ENCODE data around the gene EMILIN3. TPM values are rescaled to one million over a fixed set of nuclear protein-coding genes. Genes with fewer than 3 reads are reported as not detected.

Gene EMILIN3
- total and polyA plus RNA-seq, 2 of the 8 experiments (the other 6 are each of a cell fraction or from before 2014, with no cell fraction given) = 3.8 to 5.2 TPM

DNA sequence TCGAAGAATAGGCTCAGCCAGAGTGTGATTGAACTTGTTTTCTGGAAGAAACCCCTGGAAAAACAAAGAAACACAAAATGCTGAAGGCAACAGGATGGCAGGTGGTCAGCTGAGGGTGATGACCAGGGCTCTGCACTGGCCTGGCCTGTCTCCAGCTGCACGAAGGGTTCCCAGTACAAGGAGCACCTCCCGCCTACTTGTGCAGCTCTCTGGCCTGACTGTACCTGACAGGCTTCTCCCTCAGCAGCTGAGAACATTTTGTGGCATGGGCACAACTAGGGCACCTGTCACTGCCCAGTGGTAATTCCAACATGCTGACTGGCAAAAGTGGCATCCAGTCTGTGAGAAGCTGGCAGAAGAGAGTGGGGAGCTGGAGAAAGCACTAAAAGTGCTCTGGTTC lies 38.8 kb upstream of the EMILIN3 start:
- Histone ChIP-seq H2BK15ac (ENCODE audit: low read length) (no peak overlapping the region), H2BK120ac (replicated peaks; ENCODE audit: low read depth, low read length) (no peak overlapping the region), H3K14ac (ENCODE audit: insufficient read length) (no peak overlapping the region), H2AFZ (ENCODE audit: low read length) (no peak overlapping the region), H4K91ac (replicated peaks; ENCODE audit: insufficient read length, low read length) (no peak overlapping the region), H3K4me1 (replicated peaks in 1 of 4; ENCODE audit: control insufficient read depth in 3 of 4, insufficient read depth in 4 of 4, low read length in 3 of 4) (no peaks in the 10 kb centered on the region), H3K27me3 (replicated peaks in 1 of 4; ENCODE audit: control insufficient read depth in 3 of 4, extremely low read depth in 1 of 4, insufficient read depth in 3 of 4, low read length in 3 of 4) (no peaks in the 10 kb centered on the region), H3K4me2 (ENCODE audit: insufficient read depth in 1 of 2, low read depth in 2 of 2, low read length in 2 of 2) (no peak overlapping the region), H3K23me2 (ENCODE audit: low read depth, low read length) (no peaks in the 10 kb centered on the region), H3K79me2 (ENCODE audit: control insufficient read depth in 1 of 2, insufficient read depth in 2 of 2, low read length in 2 of 2) (no peaks in the 10 kb centered on the region), H3K9ac (replicated peaks in 1 of 4; ENCODE audit: extremely low read depth in 1 of 4, low read depth in 3 of 4, low read length in 3 of 4) (no peak overlapping the region), H4K8ac (ENCODE audit: extremely low read depth, insufficient read depth, low read length) (no peak overlapping the region), H4K20me1 (replicated peaks in 1 of 2; ENCODE audit: control insufficient read depth in 1 of 2, insufficient read depth in 2 of 2, low read length in 2 of 2) (peaks cover 1 to 7% of the 10 kb centered on the region in 2 experiments), H3K56ac (replicated peaks; ENCODE audit: insufficient read length, low read depth, low read length) (no peak overlapping the region), H4K5ac (ENCODE audit: insufficient read length, low read depth, low read length) (no peak overlapping the region), H3K79me1 (ENCODE audit: low read depth, low read length) (no peaks in the 10 kb centered on the region; the same call in 1 of the 2 replicates), H3K36me3 (ENCODE audit: control insufficient read depth in 2 of 4, insufficient read depth in 4 of 4, low read length in 3 of 4) (peaks cover 17 to 71% (median 42%) of the 10 kb centered on the region in 4 experiments), H2BK5ac (ENCODE audit: low read depth, low read length) (no peak overlapping the region), H2AK5ac (ENCODE audit: low read depth, low read length) (no peak overlapping the region), H2BK20ac (ENCODE audit: low read length) (no peak overlapping the region), H3K23ac (ENCODE audit: insufficient read length) (no peak overlapping the region), H2BK12ac (ENCODE audit: low read depth, low read length) (no peak overlapping the region), H3K9me3 (ENCODE audit: insufficient read depth in 2 of 2, low read depth in 1 of 2, low read length in 1 of 2) (no peaks in the 10 kb centered on the region), H3K4me3 (ENCODE audit: extremely low read depth in 1 of 4, insufficient read depth in 2 of 4, low read depth in 3 of 4, low read length in 4 of 4) (no peak overlapping the region), H3K27ac (ENCODE audit: low read depth, low read length) (no peak overlapping the region), H3K18ac (ENCODE audit: extremely low read depth, low read length) (no peak overlapping the region), H3K4ac (replicated peaks; ENCODE audit: insufficient read length, low read depth, low read length) (no peak overlapping the region)
- no peak for FAIRE-seq
- CTCF ChIA-PET (ENCODE audit: partially characterized antibody) = no interaction called here
- POLR2A ChIA-PET (ENCODE audit: partially characterized antibody) = no interaction called here
- DNase-seq (ENCODE audit: low read depth in 1 of 2, low spot score in 2 of 2) = no peak
- TF ChIP-seq CREB1 (IDR thresholded peaks at IDR 0.05) = no peak
- TF ChIP-seq, protein P1, sequence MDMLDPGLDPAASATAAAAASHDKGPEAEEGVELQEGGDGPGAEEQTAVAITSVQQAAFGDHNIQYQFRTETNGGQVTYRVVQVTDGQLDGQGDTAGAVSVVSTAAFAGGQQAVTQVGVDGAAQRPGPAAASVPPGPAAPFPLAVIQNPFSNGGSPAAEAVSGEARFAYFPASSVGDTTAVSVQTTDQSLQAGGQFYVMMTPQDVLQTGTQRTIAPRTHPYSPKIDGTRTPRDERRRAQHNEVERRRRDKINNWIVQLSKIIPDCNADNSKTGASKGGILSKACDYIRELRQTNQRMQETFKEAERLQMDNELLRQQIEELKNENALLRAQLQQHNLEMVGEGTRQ (IDR thresholded peaks at IDR 0.05; ENCODE audit: low read length) = no peak
- no peak for TF ChIP-seq SRF (IDR thresholded peaks at IDR 0.05; ENCODE audit: low read depth, low read length)
- no peak for TF ChIP-seq YY1 (IDR thresholded peaks at IDR 0.05; ENCODE audit: low read depth, low read length)
- TF ChIP-seq SAP30 (IDR thresholded peaks at IDR 0.05; ENCODE audit: insufficient read depth, insufficient replicate concordance, low read length) = no peak
- no peak for TF ChIP-seq CBX8 (IDR thresholded peaks at IDR 0.05; ENCODE audit: borderline replicate concordance, low read depth, low read length)
- TF ChIP-seq TEAD4 (IDR thresholded peaks at IDR 0.05; ENCODE audit: low read depth, low read length) = no peak
- 96% methylated on average over 3 of the region's 3 CpGs; no CpG with 5 or more reads in 1 of the 2 experiments for WGBS, 2 experiments (ENCODE audit: extremely low coverage in 1 of 2, insufficient coverage in 1 of 2, insufficient read length in 1 of 2, insufficient replicate concordance in 2 of 2, low coverage in 1 of 2, low lambda C conversion rate in 2 of 2, missing lambda C conversion rate in 1 of 2)

Data from H1 (cell line).